Medulla oblongata (tissue), 1 donor: Measurements from ENCODE around the gene RPLP2.

Source experiments
- DNase-seq: peaks from one replicate; pipeline ENCODE4 v3.0.0-alpha.2; 2015; ENCODE audit errors: extremely low spot score

The RPLP2 gene

GRCh38 chr11:773830-774229, 35.9 kb upstream of the RPLP2 start:
- no peak for DNase-seq

- no peak for DNase-seq
Observed at GRCh38 chr11:774873-775592, 34.7 kb upstream of the RPLP2 start.

- DNase-seq = no peak
Observed at GRCh38 chr11:776263-776560, 33.6 kb upstream of the RPLP2 start.

GRCh38 chr11:776561-777287, 33.0 kb upstream of the RPLP2 start:
- DNase-seq = no peak

GRCh38 chr11:777288-778255, 32.2 kb upstream of the RPLP2 start, which contains the start of gene GATD1:
TSS of gene GATD1 (minus strand) at chr11:777487. CDS start at chr11:777462, 25 bp downstream.
- peak; percentile 89 for DNase-seq

- no peak for DNase-seq
Observed at GRCh38 chr11:778976-779954, 30.5 kb upstream of the RPLP2 start.

- DNase-seq = no peak
Observed at GRCh38 chr11:779955-780532, 29.7 kb upstream of the RPLP2 start.

GRCh38 chr11:782264-783174, 27.2 kb upstream of the RPLP2 start:
- DNase-seq = no peak

GRCh38 chr11:783581-784015, 26.2 kb upstream of the RPLP2 start:
- DNase-seq = peak; percentile 81

- no peak for DNase-seq
Observed at GRCh38 chr11:786235-787083, 23.3 kb upstream of the RPLP2 start.

- no peak for DNase-seq
Observed at GRCh38 chr11:787084-787675, 22.6 kb upstream of the RPLP2 start.

GRCh38 chr11:788009-788640, 21.6 kb upstream of the RPLP2 start:
- DNase-seq = no peak

GRCh38 chr11:788953-789940, 20.5 kb upstream of the RPLP2 start:
- DNase-seq = no peak

- peak; percentile 66 for DNase-seq
Observed at GRCh38 chr11:789943-790342, 19.8 kb upstream of the RPLP2 start, which contains the start of gene CEND1. TSS of gene CEND1 (minus strand) at chr11:790090. CDS start at chr11:788576, 1,514 bp downstream.

GRCh38 chr11:790721-791564, 18.8 kb upstream of the RPLP2 start:
- no peak for DNase-seq
